Right kidney (tissue), 1 donor: ENCODE data around the gene ATOSB.
A peak's percentile ranks its signal among the peaks of the same experiment; 100 is the strongest.

Experiments used
- DNase-seq: peaks from one replicate; pipeline ENCODE4 v3.0.0-alpha.2; 2016

Gene ATOSB

DNA sequence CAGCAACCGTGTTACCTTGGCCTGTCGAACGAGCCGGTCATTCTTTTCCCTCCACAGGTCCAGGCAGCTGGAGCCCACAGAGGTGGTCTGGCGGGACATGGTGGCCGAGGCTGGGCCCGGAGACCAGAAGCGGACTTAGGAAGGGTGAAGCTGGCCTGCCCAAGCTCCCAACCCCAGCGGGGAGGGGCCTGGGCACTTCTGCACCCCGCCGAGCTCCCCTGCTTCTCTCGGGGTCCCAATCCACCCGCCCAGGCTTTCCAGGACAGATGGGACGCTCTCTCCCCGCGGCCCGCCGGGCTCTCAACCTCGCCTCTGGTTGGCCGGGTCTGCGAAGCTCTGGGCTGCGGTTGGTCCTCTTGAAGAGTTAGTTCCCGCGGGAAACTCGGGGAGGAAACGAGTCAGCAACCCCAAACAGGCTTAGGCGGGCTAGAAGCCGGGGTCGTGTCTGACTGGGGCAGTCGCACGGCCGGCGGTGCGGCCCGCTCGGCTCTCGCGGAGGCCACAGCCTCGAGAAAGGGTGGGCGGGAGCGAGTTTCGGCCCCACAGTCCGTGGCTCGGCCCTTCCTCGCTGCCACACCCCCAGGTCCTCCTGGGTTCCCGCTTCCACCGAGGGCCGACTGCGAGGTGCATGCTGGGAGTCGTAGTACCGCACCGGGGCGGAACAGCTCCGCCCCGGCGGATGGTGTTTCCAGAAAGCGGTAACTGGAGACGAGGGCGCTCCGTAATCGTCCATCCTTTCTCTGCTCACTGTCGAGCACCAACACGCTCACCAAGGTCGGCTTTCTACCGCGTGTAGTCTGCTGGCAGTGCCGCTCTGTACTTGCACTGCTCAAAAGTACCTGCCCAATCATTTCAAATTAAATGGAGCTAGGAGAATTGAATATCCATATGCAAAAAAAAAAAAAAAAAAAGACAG lies 36.0 kb downstream of the ATOSB start, which contains the start of gene FANCG:
Gene FANCG, minus strand, starts transcription at position 517 of the 916 bp plus-strand sequence. Its CDS starts 418 bp downstream, at position 99.
- DNase-seq = peak; percentile 99

DNA sequence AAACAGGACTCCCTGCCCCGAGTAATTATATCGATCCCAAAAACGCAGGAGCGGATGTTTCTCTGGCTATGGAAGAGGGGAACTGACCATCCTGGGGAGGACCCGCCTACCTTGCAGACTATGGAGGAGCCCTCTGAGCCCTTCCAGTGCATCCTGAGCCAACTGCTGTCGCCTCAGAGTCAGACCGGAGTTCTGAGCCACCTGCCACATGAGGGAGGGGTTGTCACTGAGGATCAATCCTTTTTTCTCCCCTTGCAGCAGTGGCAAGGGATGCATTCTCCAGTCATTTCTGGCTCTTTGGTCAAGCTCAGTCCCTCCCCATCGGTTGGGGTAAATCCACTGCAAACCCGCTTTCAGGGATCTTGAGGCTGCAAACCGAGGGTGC lies 36.6 kb downstream of the ATOSB start:
- DNase-seq = no peak

GRCh38 chr9:35078066-35078465 lies 37.6 kb downstream of the ATOSB start:
- no peak for DNase-seq

DNA sequence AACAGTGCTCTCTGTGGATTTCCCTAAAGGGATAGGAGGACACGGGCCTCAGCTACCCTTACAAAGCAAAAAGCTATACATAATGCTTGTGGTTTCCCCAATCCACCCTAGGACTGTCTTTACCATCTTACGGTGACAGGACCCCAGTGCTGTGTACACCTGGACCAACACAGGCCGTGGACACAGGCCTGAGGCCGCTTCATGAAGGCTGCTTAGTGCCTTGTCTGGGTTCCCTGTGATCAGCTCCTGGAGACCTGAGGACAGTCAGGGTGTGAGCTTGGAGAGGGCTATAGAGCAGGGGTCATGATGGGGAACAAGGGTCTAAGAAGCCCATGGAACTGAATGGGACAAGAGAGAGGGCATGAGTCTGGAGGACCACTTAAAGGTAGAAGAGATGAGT lies 38.8 kb downstream of the ATOSB start:
- no peak for DNase-seq

DNA sequence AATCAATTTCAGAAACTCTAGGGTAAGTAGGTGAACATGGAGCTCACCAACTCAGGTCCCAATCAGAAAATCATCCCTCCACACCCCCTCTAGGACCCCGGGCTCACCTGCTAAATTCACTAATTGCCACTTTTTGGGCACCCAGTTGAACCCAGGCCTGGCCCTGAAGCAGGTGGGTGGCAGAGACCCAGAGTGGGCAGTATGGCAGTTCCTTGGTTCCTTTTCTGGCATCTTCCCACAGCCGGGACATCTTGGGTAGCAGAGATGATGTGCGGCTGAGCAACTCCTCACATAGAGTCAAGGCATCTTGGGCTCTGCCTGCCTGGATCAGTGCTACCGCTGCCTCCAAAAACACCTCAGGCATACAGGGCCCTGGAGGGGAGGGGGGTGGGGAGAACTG lies 40.3 kb downstream of the ATOSB start:
- DNase-seq = no peak

DNA sequence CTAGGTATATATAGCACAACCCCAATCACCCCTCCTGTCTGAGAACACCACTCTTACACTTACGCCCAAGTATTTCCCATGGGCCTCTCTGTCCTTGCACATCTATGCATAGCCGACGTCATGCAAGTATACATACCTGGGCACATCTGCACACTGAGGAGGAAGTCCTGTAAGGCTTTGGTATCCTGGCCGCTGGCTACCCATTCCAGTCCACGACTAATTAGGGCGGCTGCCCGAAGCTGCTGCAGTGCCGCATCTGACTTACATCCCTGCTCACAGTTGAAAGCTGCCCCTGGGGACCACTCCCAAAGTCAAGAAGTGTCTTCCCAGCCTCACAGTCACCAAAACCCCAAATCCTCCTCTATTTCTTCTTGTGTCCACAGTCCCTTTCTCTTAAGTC lies 40.9 kb downstream of the ATOSB start:
- no peak for DNase-seq

DNA sequence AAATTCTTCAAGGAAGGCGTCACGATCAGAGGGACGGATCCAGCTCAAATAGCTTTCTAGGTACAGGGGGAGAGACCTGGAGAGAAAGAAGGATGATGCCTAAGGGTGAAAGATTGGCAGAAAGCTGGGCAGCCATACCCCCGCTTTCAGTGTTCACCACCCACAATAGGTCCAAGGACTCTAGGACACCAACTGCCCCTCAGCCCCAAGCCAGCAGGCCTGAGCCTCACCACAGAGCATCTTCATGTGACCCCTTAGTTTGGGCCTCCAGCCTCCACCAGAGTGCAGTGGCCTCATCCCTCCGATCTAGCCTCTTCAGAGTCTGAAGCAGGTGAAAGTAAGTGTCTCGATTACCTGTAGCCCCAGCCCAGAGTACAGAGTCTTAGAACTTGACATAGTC lies 41.5 kb downstream of the ATOSB start:
- no peak for DNase-seq

- no peak for DNase-seq
Measured at GRCh38 chr9:35073279-35073612, 42.4 kb downstream of the ATOSB start.

- no peak for DNase-seq
Measured at GRCh38 chr9:35072461-35073278, 43.0 kb downstream of the ATOSB start, which contains the start of gene VCP. TSS of gene VCP (minus strand) at chr9:35072625. CDS start at chr9:35072353, 272 bp downstream.

GRCh38 chr9:35071814-35072460 lies 43.7 kb downstream of the ATOSB start:
- DNase-seq = peak; percentile 98

- no peak for DNase-seq
Measured at GRCh38 chr9:35070823-35071813, 44.5 kb downstream of the ATOSB start.

DNA sequence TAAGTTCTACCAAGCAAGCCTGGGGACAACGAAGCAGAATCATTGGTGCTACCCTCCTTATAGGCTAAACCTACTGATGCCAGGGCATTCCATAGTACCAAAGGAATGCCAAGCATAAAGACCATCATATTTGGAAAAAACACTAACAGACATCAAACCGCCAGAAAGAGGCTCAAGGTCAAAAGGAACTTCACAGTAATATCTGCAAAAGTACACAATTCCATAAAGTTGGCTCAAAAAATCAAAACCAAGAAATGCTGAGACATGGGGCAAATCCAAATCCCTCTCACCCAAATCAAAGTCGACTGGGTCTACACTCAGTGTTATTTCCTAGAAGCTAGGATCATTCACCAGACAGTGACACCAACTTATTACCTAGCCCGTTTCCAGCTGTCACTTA lies 46.6 kb downstream of the ATOSB start:
- no peak for DNase-seq

GRCh38 chr9:35067056-35067455 lies 48.6 kb downstream of the ATOSB start:
- no peak for DNase-seq

DNA sequence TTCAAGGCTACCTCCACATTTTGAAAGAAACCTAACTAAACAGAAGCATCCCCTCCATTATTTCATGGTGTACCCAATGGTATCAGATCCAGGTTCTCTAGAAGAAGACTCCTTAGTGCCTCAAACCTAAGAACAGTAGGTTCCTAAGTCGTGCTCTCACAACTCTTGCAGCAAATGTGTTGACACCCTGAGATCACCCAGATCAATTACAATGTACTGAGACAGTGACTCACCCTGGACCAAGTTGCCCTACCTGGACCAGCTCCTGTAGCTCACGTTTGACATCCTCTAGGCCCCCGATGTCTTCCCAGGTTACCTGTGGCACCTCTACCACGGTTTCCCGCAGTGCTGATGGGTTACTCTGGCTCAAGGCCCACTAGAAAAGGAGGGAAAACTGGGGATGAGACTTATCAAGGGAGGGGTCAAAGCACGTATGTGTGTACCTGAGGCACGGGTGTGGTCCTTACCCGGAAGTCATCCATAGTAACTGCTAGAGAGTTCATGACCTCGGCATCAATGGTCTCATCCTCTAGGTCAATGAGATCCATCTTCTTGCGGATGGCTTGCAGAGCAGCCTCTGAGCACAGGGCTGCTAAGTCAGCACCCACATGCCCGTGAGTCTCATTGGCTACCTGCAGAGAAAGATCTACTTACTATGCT lies 55.0 kb downstream of the ATOSB start:
- no peak for DNase-seq

DNA sequence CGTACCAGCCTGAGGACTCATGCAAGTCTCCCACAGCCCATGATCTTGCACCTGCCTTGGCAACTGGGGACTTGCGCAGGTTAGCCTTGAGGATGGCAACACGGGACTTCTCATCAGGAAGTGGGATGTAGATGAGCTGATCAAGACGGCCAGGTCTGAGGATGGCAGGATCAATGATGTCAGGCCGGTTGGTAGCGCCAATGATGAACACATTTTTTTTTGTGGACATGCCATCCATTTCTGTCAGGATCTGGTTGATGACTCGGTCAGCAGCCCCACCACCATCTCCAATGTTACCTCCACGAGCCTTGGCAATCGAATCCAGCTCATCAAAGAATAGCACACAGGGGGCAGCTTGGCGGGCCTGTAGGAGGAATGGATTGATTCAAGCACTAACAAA lies 56.2 kb downstream of the ATOSB start:
- DNase-seq = no peak

DNA sequence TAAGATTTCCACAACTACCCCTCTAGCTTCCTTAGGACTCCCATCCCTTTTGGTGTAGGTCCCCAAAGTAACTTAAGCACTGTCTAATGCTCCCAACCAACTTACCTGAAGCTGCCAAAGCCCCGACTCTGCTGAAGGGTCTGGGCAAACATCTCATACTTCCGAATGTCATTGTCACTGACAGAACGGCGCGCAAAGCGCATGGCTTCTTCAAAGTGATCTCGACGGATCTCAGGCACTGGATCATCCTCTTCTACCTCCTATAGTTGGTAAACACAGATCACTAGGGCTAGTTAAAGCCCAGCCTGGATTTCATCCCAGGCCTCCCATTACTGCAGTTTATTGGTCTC lies 58.4 kb downstream of the ATOSB start:
- DNase-seq = no peak

DNA sequence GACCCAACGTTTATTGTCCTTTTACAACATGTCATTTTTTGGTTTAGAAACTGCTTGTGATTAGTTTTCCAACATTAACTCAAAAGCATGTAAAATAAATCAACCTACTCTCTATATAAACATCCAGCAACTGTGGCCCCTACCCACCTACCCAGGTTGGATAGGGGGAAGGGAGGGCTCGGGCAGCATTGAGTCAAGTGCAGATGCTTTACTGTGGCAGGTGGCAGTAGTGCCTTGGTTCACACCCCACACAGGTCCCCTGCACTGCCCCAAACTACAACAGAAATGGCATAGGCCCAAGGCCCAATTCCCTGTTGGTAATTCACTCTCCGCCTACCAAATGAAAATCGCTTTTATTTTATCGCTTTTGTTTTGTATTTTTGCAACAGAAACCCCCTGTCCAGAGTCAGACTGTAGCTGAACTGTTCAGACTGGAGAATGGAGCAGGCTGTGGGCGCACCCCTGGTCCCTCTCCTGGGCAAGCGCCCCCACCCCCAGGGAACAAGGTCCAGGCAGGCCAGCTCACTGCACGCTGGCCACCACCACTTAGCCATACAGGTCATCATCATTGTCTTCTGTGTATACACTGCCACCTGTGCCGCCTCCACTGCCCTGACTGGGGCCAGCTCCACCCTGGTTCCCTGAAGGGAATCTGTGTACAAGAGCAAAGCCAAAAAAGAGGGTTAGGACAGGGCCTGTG lies 58.9 kb downstream of the ATOSB start:
- DNase-seq = no peak

DNA sequence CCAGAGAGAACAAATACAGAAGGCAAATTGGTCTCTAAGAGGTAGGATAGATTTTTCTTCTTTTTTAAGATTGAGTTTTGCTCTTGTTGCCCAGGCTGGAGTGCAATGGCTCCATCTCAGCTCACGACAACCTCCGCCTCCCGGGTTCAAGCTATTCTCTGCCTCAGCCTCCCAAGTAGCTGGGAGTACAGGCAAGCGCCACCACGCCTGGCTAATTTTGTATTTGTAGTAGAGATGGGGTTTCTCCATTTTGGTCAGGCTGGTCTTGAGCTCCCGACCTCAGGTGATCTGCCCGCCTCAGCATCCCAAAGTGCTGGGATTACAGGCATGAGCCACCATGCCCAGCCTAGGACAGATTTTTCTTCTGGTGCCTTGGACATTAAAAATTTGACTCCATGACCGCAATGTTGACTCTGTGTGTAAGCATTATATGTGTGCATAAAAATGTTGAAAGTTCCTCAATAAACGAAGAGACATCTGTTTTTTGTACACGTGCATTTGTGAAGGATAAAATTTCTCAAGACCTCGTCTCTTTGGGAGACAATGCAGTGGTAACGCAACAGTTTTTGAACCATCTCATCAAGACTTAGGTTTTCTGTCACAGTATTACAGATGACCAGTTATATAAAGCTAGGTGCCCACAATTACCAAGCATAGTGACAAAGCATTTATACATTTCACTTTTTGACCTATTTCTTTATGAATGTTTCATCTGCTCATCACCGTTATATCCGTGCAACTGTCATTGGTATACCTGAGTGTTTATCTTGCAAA lies 60.6 kb downstream of the ATOSB start:
- no peak for DNase-seq

DNA sequence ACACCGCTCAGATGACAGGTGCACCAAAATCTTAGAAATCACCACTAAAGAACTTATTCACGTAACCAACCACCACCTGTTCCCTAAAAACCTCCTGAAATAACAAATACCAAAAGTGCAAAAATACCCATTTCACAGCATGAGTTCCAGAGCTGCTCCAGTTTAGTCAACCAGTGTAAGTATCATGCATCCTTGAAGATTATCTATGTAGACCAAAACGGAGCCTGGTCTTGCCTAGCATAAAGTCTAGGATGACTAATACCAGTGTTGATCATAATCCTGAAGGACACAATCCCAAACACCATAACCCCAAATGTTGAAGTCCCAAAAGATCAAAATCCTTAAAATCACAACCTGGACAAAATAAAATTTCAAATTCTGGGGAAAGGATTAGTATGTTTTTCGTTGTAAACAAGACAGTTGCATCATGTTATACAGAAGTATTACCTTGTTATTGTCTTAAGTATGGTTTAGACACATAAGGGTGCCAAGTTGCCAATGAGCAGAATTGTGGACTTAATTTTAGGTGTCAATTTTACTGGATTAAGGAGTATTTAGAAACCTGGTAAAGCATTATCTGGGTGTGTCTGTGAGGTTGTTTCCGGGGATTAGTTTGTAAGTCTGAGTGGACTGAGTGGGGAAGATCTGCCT lies 61.4 kb downstream of the ATOSB start:
- no peak for DNase-seq
